ENCODE results near the gene GAS7. TPM values are rescaled to one million over a fixed set of nuclear protein-coding genes. Genes with fewer than 3 reads are reported as not detected.

GAS7 gene
- total and polyA plus RNA-seq, 10 of the 15 experiments (the other 5 are each of a cell fraction or from before 2014, with no cell fraction given): 2.3 to 53.4 (median 24.0) TPM

DNA sequence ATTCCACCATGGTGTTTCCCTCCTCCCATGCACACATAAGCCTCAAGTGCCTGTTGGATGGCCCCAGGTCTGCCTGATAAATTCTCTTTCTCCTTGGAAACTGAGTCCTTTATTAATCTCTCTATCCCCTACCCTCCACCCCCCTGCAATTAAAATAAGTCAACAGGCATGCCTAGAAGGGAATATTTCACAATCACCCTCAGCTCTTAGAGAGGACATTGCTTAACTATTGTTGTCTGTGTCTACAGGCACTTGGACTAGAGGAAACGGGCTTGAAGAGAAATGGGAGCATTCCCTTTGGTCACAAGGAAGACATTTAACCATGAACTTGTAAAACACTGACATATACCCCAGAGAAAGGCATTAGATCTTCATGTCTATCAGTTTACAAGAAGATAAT is 332.8 kb downstream of the GAS7 start (continued):
- no peak for TF ChIP-seq NR2C1 (IDR thresholded peaks at IDR 0.05)
- no peak for TF ChIP-seq IKZF2 (IDR thresholded peaks at IDR 0.05)
- TF ChIP-seq MTA2 (IDR thresholded peaks at IDR 0.05; ENCODE audit: low read depth): no peak
- no peak for TF ChIP-seq RUNX3 (IDR thresholded peaks at IDR 0.05; ENCODE audit: low read length)
- TF ChIP-seq, protein P1, sequence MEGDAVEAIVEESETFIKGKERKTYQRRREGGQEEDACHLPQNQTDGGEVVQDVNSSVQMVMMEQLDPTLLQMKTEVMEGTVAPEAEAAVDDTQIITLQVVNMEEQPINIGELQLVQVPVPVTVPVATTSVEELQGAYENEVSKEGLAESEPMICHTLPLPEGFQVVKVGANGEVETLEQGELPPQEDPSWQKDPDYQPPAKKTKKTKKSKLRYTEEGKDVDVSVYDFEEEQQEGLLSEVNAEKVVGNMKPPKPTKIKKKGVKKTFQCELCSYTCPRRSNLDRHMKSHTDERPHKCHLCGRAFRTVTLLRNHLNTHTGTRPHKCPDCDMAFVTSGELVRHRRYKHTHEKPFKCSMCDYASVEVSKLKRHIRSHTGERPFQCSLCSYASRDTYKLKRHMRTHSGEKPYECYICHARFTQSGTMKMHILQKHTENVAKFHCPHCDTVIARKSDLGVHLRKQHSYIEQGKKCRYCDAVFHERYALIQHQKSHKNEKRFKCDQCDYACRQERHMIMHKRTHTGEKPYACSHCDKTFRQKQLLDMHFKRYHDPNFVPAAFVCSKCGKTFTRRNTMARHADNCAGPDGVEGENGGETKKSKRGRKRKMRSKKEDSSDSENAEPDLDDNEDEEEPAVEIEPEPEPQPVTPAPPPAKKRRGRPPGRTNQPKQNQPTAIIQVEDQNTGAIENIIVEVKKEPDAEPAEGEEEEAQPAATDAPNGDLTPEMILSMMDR (IDR thresholded peaks at IDR 0.05 in 2 of 3, conservative IDR thresholded peaks at IDR 0.05 in 1 of 3; ENCODE audit: control insufficient read depth in 2 of 3, extremely low read depth in 1 of 3, insufficient read depth in 1 of 3, low read depth in 3 of 3, low read length in 3 of 3): no peak
- no peak for TF ChIP-seq CREM (IDR thresholded peaks at IDR 0.05; ENCODE audit: low read depth)
- TF ChIP-seq SPI1 (IDR thresholded peaks at IDR 0.05; ENCODE audit: borderline replicate concordance, insufficient read depth, low read depth, low read length): no peak

DNA sequence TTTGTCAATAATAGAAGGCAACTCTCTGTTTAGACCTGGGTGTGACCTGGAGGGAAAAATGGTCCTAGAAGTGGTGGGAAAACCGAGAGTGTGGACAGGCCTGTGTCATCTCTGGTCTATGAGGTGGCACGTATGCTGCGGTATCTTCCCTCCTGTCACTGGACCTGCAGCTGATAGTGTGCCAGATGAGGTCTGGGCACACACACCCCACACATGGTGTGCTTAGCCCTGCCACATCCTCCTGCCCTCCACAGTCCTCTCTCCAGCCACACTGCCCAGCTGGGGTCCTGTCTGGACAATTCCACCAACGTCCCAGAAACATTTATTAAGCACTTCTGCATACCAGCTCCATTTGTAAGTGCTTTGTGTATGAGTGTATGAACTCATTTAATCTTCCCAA is 335.5 kb downstream of the GAS7 start:
- 37% methylated on average over 4 of the region's 4 CpGs for WGBS (ENCODE audit: insufficient coverage, insufficient replicate concordance, low lambda C conversion rate, missing lambda C conversion rate)
- Histone ChIP-seq H3K36me3 (ENCODE audit: control insufficient read depth in 2 of 2, insufficient read depth in 2 of 2, low read length in 1 of 2) (no peaks in the 10 kb centered on the region), H3K4me2 (ENCODE audit: control insufficient read depth, insufficient read depth) (no peak overlapping the region), H4K20me1 (ENCODE audit: control insufficient read depth, insufficient read depth) (no peaks in the 10 kb centered on the region), H3K27me3 (replicated peaks in 1 of 2; ENCODE audit: control insufficient read depth in 2 of 2, insufficient read depth in 2 of 2, low read length in 1 of 2) (no peaks in the 10 kb centered on the region), H2AFZ (ENCODE audit: control insufficient read depth, low read depth, low read length) (no peak overlapping the region), H3K27ac (ENCODE audit: control insufficient read depth, insufficient read depth) (no peak overlapping the region), H3K79me2 (ENCODE audit: control insufficient read depth, insufficient read depth, low read length) (no peaks in the 10 kb centered on the region), H3K4me1 (ENCODE audit: control insufficient read depth, insufficient read depth, low read length) (no peaks in the 10 kb centered on the region), H3K4me3 (no peak overlapping the region), H3K9ac (ENCODE audit: control insufficient read depth, insufficient read depth, low read length) (no peak overlapping the region), H3K9me3 (replicated peaks; ENCODE audit: control insufficient read depth, insufficient read depth, low read length) (no peaks in the 10 kb centered on the region; the same call in 2 of the 3 replicates)
- in situ Hi-C loops (cut with MboI) (no loop called here), intact Hi-C loops (cut with micrococcal nuclease; ENCODE audit: unreplicated experiment) (no loop called here)
- ATAC-seq (no peak), DNase-seq (ENCODE audit: low read depth, low spot score) (no peak), FAIRE-seq (no peak)
- TF ChIP-seq BRCA1 (IDR thresholded peaks at IDR 0.05; ENCODE audit: low read depth, low read length): no peak
- TF ChIP-seq, protein P2, sequence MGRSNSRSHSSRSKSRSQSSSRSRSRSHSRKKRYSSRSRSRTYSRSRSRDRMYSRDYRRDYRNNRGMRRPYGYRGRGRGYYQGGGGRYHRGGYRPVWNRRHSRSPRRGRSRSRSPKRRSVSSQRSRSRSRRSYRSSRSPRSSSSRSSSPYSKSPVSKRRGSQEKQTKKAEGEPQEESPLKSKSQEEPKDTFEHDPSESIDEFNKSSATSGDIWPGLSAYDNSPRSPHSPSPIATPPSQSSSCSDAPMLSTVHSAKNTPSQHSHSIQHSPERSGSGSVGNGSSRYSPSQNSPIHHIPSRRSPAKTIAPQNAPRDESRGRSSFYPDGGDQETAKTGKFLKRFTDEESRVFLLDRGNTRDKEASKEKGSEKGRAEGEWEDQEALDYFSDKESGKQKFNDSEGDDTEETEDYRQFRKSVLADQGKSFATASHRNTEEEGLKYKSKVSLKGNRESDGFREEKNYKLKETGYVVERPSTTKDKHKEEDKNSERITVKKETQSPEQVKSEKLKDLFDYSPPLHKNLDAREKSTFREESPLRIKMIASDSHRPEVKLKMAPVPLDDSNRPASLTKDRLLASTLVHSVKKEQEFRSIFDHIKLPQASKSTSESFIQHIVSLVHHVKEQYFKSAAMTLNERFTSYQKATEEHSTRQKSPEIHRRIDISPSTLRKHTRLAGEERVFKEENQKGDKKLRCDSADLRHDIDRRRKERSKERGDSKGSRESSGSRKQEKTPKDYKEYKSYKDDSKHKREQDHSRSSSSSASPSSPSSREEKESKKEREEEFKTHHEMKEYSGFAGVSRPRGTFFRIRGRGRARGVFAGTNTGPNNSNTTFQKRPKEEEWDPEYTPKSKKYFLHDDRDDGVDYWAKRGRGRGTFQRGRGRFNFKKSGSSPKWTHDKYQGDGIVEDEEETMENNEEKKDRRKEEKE (IDR thresholded peaks at IDR 0.05): no peak
- TF ChIP-seq LARP7 (IDR thresholded peaks at IDR 0.05): no peak
- no peak for TF ChIP-seq POLR2A (IDR thresholded peaks at IDR 0.05; ENCODE audit: low read depth, low read length)
- TF ChIP-seq, protein P3, sequence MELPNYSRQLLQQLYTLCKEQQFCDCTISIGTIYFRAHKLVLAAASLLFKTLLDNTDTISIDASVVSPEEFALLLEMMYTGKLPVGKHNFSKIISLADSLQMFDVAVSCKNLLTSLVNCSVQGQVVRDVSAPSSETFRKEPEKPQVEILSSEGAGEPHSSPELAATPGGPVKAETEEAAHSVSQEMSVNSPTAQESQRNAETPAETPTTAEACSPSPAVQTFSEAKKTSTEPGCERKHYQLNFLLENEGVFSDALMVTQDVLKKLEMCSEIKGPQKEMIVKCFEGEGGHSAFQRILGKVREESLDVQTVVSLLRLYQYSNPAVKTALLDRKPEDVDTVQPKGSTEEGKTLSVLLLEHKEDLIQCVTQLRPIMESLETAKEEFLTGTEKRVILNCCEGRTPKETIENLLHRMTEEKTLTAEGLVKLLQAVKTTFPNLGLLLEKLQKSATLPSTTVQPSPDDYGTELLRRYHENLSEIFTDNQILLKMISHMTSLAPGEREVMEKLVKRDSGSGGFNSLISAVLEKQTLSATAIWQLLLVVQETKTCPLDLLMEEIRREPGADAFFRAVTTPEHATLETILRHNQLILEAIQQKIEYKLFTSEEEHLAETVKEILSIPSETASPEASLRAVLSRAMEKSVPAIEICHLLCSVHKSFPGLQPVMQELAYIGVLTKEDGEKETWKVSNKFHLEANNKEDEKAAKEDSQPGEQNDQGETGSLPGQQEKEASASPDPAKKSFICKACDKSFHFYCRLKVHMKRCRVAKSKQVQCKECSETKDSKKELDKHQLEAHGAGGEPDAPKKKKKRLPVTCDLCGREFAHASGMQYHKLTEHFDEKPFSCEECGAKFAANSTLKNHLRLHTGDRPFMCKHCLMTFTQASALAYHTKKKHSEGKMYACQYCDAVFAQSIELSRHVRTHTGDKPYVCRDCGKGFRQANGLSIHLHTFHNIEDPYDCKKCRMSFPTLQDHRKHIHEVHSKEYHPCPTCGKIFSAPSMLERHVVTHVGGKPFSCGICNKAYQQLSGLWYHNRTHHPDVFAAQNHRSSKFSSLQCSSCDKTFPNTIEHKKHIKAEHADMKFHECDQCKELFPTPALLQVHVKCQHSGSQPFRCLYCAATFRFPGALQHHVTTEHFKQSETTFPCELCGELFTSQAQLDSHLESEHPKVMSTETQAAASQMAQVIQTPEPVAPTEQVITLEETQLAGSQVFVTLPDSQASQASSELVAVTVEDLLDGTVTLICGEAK (IDR thresholded peaks at IDR 0.05; ENCODE audit: borderline replicate concordance): no peak
- TF ChIP-seq HDAC6 (IDR thresholded peaks at IDR 0.05; ENCODE audit: unreplicated experiment): no peak
- RAD21 ChIA-PET (ENCODE audit: unreplicated experiment): no interaction called here
- SMC1A ChIA-PET (ENCODE audit: uncharacterized antibody, unreplicated experiment): interaction anchor here (0.6 kb wide), 1 partner anchor 20 kb away, joined by 3 read pairs; no protein-coding TSS in a partner anchor
- POLR2A ChIA-PET: no interaction called here
- no TSS peak for BruUV-seq (replicated peaks)
- CTCF ChIA-PET: no interaction called here
